GM12878 (cell line): ENCODE results near the gene SH2B3. TPM values are rescaled to one million over a fixed set of nuclear protein-coding genes. Genes with fewer than 3 reads are reported as not detected.

Source experiments
- ATAC-seq: fragments of 200-7000 bp; cut with Tn5 transposase; 3 replicates; pipeline ENCODE4 v1.9.1; 2020; ENCODE audit warnings: mild to moderate bottlenecking, moderate library complexity
- BruUV-seq: library from RNA; stranded (reverse); fragments of 400-500 nt; replicated peaks from 2 replicates; lab custom pipeline; 2021; lab: Mats Ljungman, UMichigan
- CTCF ChIA-PET: fragments of 300-600 bp; sonication (Branson Sonifier 250); formaldehyde crosslinking; extraction: SDS; loops from one replicate; lab custom pipeline; 2021; ENCODE audit warnings: inconsistent platforms; lab: Yijun Ruan, JAX
- POLR2A ChIA-PET: fragments of 350-600 bp; formaldehyde crosslinking; extraction: SDS; loops from one replicate; lab custom pipeline; 2021; ENCODE audit warnings: inconsistent platforms; lab: Charles Lee
- RAD21 ChIA-PET: fragments of 300-600 bp; sonication (Branson Sonifier 250); formaldehyde crosslinking; loops from one replicate; lab custom pipeline; 2023; ENCODE audit warnings: antibody characterized with exemption; ENCODE audit not compliant: unreplicated experiment; lab: Charles Lee
- SMC1A ChIA-PET: fragments of 300-600 bp; sonication (Branson Sonifier 250); formaldehyde crosslinking; loops from one replicate; lab custom pipeline; 2023; ENCODE audit not compliant: unreplicated experiment, uncharacterized antibody; lab: Charles Lee
- DNase-seq: peaks from one replicate; pipeline ENCODE4 v3.0.0-alpha.2; 2011; ENCODE audit warnings: low read depth, low spot score
- FAIRE-seq: peaks from 3 replicates; lab custom pipeline; 2011; peaks lifted over from hg19 to GRCh38; lab: Jason Lieb, UNC
- H2AFZ ChIP-seq: 2 replicates; pipeline ENCODE4 v1.6.0; 2011; ENCODE audit warnings: low read depth, low read length, control low read depth; ENCODE audit not compliant: control insufficient read depth
- H3K27ac ChIP-seq: 2 replicates; pipeline ENCODE4 v1.5.1; 2011; ENCODE audit warnings: control low read depth; ENCODE audit not compliant: control insufficient read depth, insufficient read depth
- H3K27me3 ChIP-seq, 2 experiments: replicated peaks in 1 of 2; 2 replicates each; pipeline versions ENCODE4 v1.6.0 to v1.6.1; 2011; ENCODE audit warnings: low read length in 1 of 2; ENCODE audit not compliant: control insufficient read depth in 2 of 2, insufficient read depth in 2 of 2
- H3K36me3 ChIP-seq, 2 experiments: 2 replicates each; pipeline ENCODE4 v1.5.1; 2011; ENCODE audit warnings: low read length in 1 of 2; ENCODE audit not compliant: control insufficient read depth in 2 of 2, insufficient read depth in 2 of 2
- H3K4me1 ChIP-seq: 2 replicates; pipeline ENCODE4 v1.6.1; 2011; ENCODE audit warnings: mild to moderate bottlenecking, low read length, moderate library complexity, mixed read lengths; ENCODE audit not compliant: control insufficient read depth, insufficient read depth
- H3K4me2 ChIP-seq: 2 replicates; pipeline ENCODE4 v1.6.0; 2011; ENCODE audit warnings: control low read depth; ENCODE audit not compliant: control insufficient read depth, insufficient read depth
- H3K4me3 ChIP-seq: fragments of 200-600 bp; sonication (generic); 2 replicates; pipeline ENCODE4 v1.5.1; 2016
- H3K79me2 ChIP-seq: 2 replicates; pipeline ENCODE4 v1.6.0; 2011; ENCODE audit warnings: low read length; ENCODE audit not compliant: control insufficient read depth, insufficient read depth
- H3K9ac ChIP-seq: 2 replicates; pipeline ENCODE4 v1.8.0; 2011; ENCODE audit warnings: low read length, control low read depth, mixed read lengths; ENCODE audit not compliant: control insufficient read depth, insufficient read depth
- H3K9me3 ChIP-seq: replicated peaks from 3 replicates; pipeline ENCODE4 v1.5.1; 2011; ENCODE audit warnings: mild to moderate bottlenecking, low read length; ENCODE audit not compliant: control insufficient read depth, insufficient read depth
- H4K20me1 ChIP-seq: 2 replicates; pipeline ENCODE4 v1.6.0; 2011; ENCODE audit not compliant: control insufficient read depth, insufficient read depth
- HCFC1 ChIP-seq: fragments of 150-350 bp; IDR thresholded peaks from 2 replicates; pipeline ENCODE4 v1.6.1; 2014; ENCODE audit warnings: low read length
- HDAC6 ChIP-seq: fragments of 200-600 bp; sonication (generic); IDR thresholded peaks from one replicate; pipeline ENCODE4 v1.8.0; 2017; ENCODE audit warnings: antibody characterized with exemption; ENCODE audit not compliant: unreplicated experiment
- MYB ChIP-seq: fragments of 150-350 bp; IDR thresholded peaks from 2 replicates; pipeline ENCODE4 v1.6.1; 2014; ENCODE audit warnings: mild to moderate bottlenecking, low read depth, low read length, borderline replicate concordance
- PAX5 ChIP-seq: IDR thresholded peaks from 2 replicates; pipeline ENCODE4 v1.6.1; 2011; ENCODE audit warnings: low read depth, low read length, borderline replicate concordance
- PML ChIP-seq: IDR thresholded peaks from 2 replicates; pipeline ENCODE4 v1.6.1; 2012; ENCODE audit warnings: low read length, inconsistent platforms
- RBBP5 ChIP-seq: fragments of 200-600 bp; sonication (generic); conservative IDR thresholded peaks from 2 replicates; pipeline ENCODE4 v1.6.1; 2016
- SMAD5 ChIP-seq: IDR thresholded peaks from 2 replicates; pipeline ENCODE4 v1.6.1; 2016; ENCODE audit warnings: antibody characterized with exemption, low read depth
- SREBF1 ChIP-seq: IDR thresholded peaks from 2 replicates; pipeline ENCODE4 v1.6.1; 2012; ENCODE audit warnings: mild to moderate bottlenecking, low read length
- SREBF2 ChIP-seq: IDR thresholded peaks from 2 replicates; pipeline ENCODE4 v1.6.1; 2012; ENCODE audit warnings: mild to moderate bottlenecking, low read length
- TARDBP ChIP-seq: IDR thresholded peaks from 2 replicates; pipeline ENCODE4 v1.6.1; 2016; ENCODE audit warnings: borderline replicate concordance
- WGBS: methylation state at CpG from one replicate; pipeline ENCODE4 v1.1.6; 2016; ENCODE audit warnings: low lambda C conversion rate; ENCODE audit not compliant: insufficient replicate concordance, insufficient coverage; ENCODE audit errors: missing lambda C conversion rate; 5-methylcytosine and 5-hydroxymethylcytosine counted together
- in situ Hi-C: fragments of 300-500 bp; cut with MboI; formaldehyde crosslinking; loops from 9 replicates; pipeline ENCODE4 v1.14.3; 2018; ENCODE audit warnings: mixed read lengths
- intact Hi-C: fragments of 100-400 bp; cut with micrococcal nuclease; formaldehyde crosslinking; loops from one replicate; pipeline ENCODE4 v1.14.2; 2022; ENCODE audit not compliant: unreplicated experiment
- polyA plus RNA-seq, 11 experiments: library from polyadenylated mRNA; depleted of rRNA in 4 of 11; unstranded in 6 of 11; stranded (reverse) in 5 of 11; fragments of >200 nt; fragmentation: Nextera tagmentation in 4 of 11; fragmentation: Illumina TruSeq in 1 of 11; extraction: Ambion mirVana in 4 of 11; extraction: Trizol in 1 of 11; gene quantifications; 1 replicate in 1 of 11; 2 replicates in 10 of 11; pipeline versions ENCODE4 v1.2.1 to v1.2.3, GENCODE V29; 2011 to 2016; ENCODE audit warnings: inconsistent platforms in 2 of 11, missing spikeins in 2 of 11, low read depth in 1 of 11
- total RNA-seq, 4 experiments: library from RNA; depleted of rRNA in 3 of 4; stranded (reverse); fragments of >200 nt in 3 of 4; fragmentation: Illumina TruSeq in 1 of 4; extraction: Trizol in 1 of 4; gene quantifications; 2 replicates each; pipeline versions ENCODE4 v1.2.1 to v1.2.3, GENCODE V29; 2013 to 2021

Gene SH2B3
- total and polyA plus RNA-seq, 10 of the 15 experiments (the other 5 are each of a cell fraction or from before 2014, with no cell fraction given) = 5.8 to 46.4 (median 23.3) TPM

DNA sequence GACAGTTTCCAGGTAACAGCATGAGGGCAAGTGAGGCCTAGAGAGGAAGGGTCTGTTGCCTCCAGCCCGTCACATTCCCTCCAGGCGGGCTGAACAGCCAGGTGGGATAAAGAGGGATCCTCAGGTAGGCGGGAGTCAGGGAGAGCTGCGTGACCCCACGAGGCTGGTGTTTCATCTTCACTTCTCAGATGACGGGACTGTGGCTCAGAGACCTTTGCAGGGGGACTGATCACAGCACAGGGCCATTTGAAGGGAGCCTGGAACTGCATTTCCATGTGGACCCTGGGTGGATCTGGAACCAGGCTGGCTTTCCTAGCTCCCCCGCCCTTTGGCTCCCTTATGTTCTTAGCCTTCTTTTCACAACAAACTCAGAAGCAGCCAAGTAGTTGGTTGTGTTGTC lies 37.4 kb downstream of the SH2B3 start:
- peaks cover 86% of the 10 kb centered on the region for H3K4me1 ChIP-seq
- peaks cover 75% of the 10 kb centered on the region for H3K79me2 ChIP-seq
- peak; percentile 71 for FAIRE-seq
- in situ Hi-C loops (loop anchor here (25.0 kb wide), 1 partner anchor 1769 kb away; the partner anchor contains the start of gene TPCN1), intact Hi-C loops (no loop called here)
- TF ChIP-seq PAX5 (no peak), TARDBP (no peak), SREBF1 (no peak), MYB (no peak), RBBP5 (no peak), HDAC6 (no peak), SREBF2 (no peak), HCFC1 (no peak), PML (no peak), SMAD5 (no peak)
- H3K4me2 ChIP-seq = peak overlapping the region; percentile 97; the same call in 1 of the 2 replicates
- no peak for DNase-seq
- H3K9ac ChIP-seq = no peak overlapping the region
- H3K27me3 ChIP-seq = no peaks in the 10 kb centered on the region
- H3K27ac ChIP-seq = peak overlapping the region; percentile 95
- BruUV-seq = no TSS peak
- no peak overlapping the region for H2AFZ ChIP-seq
- 0 out of 2 replicates have a peak, but pooled peaks cover 2% of the 10 kb centered on the region for H4K20me1 ChIP-seq
- POLR2A ChIA-PET = interaction anchor here (2.6 to 7.1 kb wide), 6 partner anchors 8 to 45 kb away, joined by 15 to 80 read pairs (median 50); partner anchors contain the start of gene SH2B3
- SMC1A ChIA-PET = interaction anchor here (1.2 to 7.8 kb wide), 8 partner anchors 9 to 45 kb away, joined by 4 to 104 read pairs (median 45); partner anchors contain the start of gene SH2B3
- ATAC-seq = no peak
- WGBS = 94% methylated on average over 7 of the region's 7 CpGs
- RAD21 ChIA-PET = interaction anchor here (2.0 to 22.6 kb wide), 4 partner anchors 8 to 39 kb away, joined by 8 to 804 read pairs (median 78); partner anchors contain the start of gene SH2B3
- H3K36me3 ChIP-seq = peaks cover 32 to 53% of the 10 kb centered on the region in 2 experiments
- no peaks in the 10 kb centered on the region for H3K9me3 ChIP-seq
- CTCF ChIA-PET = interaction anchor here (2.7 to 27.3 kb wide), 4 partner anchors 8 to 40 kb away, joined by 23 to 1117 read pairs (median 110); partner anchors contain the start of gene SH2B3
- H3K4me3 ChIP-seq = peak overlapping the region; percentile 29; the same call in 1 of the 2 replicates
